Stimulated activated CD4-positive, alpha-beta T cell treated with anti-CD3 and anti-CD28 coated beads, Interleukin-2, amount 100 ng/mL, for 4 hours (primary cell): ENCODE measurements around the gene GABPA.
"Not testable (repeated sequence)": the region's sequence is repeated elsewhere in the genome, so short reads cannot be mapped to it uniquely, and the experiment has no call there.

Experiments
- DNase-seq: peaks from one replicate; pipeline ENCODE4 v3.0.0-alpha.2; 2020; ENCODE audit warnings: low read depth

GABPA gene

DNA sequence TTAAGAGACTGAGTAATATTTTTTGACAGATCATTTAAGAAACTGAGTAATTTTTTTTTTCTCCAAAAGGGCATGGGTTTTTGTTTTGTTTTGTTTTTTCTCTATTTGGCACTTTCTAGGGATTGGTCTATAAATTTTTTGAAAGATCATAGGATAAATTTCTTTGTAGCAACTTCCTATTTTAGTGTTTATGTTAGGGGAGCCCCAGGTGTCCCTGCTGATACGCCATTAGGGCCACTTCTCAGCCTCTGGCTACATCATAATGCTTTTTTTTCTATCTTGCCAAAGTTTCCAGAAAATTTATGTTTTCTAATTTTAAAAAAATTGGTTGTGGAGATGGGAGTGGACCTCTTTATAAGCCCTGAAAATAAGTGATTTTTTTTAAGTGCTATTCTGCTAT is 2.6 kb downstream of the GABPA start:
- no peak for DNase-seq

- DNase-seq: no peak
These were observed 8.1 kb downstream of the GABPA start for GRCh38 chr21:25742900-25743299.

- no peak for DNase-seq
These were observed 10.1 kb downstream of the GABPA start for GRCh38 chr21:25744854-25745253.

DNA sequence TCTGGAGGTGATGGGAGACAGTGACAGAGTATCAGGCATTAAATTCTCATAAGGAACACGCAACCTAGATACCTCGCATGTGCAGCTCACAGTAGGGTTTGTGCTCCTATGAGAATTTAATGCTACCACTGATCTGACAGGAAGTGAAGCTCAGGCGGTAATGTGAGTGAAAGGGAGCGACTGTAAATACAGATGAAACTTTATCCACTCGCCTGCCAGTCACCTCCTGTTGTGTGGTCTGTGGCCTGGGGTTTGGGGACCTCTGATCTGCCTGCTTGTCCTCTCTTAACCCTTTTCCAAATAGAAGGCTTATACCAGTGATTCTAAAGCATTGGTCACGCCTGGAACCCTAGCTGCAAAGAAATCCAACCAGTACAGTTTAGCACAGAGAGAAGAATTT is 15.3 kb downstream of the GABPA start:
- no peak for DNase-seq

GRCh38 chr21:25752416-25752815 is 17.6 kb downstream of the GABPA start:
- no peak for DNase-seq

DNA sequence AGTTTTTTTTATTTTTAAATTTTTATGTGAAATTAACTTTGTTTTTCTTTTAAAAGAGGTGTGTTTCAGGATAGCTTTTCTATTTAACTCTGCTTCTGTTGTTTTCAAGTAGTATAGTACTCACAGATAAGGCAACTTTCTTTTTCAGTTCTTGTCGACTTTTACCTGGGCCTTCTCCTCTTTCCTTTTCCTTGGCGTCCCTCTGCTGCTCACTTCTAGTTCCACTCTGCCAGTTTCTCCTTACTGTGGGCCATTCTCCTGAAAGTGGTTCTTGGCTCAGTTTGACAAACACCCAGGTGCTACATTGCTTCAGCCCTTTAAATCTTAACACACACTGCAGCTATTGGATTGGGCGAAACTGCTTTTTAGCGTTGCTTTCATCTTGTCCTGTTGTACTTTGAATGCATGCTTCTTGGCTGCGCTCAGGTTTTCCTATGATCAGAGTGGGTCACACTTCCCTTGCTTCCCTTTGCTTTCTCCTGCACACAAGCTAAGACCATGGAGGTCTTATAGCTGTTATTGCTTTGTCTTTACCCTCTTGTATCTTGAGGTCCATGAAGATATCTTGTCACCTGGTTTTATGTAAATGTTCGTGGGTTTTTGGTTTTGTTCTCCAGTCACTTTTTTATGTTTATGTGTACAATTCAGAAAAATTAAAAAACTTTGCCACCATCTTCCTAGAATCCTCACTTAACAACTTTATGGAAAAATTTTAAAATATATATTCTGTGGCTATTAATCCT is 21.6 kb downstream of the GABPA start:
- DNase-seq: no peak

GRCh38 chr21:25757531-25757930 is 22.8 kb downstream of the GABPA start:
- DNase-seq: no peak

- DNase-seq: no peak
These were observed 24.8 kb downstream of the GABPA start for GRCh38 chr21:25759573-25759972.

- DNase-seq: no peak
These were observed 25.3 kb downstream of the GABPA start for GRCh38 chr21:25760061-25760460.

GRCh38 chr21:25760677-25761076 is 25.9 kb downstream of the GABPA start:
- DNase-seq: no peak

DNA sequence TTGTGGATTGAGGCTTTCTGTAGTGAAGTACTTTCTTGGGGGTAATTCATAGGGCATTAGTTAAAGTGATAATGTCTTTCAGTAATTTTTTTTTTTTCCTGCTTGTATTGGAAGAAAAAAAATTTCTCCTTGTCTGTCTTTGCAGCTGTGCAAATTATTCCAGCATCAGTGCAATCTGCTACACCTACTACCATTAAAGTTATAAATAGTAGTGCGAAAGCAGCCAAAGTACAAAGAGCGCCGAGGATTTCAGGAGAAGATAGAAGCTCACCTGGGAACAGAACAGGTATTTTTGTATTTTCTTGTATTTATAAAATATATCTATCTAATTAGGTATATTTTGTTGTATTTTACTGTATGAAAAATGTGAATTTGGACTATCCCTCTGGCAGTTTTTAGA is 29.3 kb downstream of the GABPA start:
- DNase-seq: no peak

DNA sequence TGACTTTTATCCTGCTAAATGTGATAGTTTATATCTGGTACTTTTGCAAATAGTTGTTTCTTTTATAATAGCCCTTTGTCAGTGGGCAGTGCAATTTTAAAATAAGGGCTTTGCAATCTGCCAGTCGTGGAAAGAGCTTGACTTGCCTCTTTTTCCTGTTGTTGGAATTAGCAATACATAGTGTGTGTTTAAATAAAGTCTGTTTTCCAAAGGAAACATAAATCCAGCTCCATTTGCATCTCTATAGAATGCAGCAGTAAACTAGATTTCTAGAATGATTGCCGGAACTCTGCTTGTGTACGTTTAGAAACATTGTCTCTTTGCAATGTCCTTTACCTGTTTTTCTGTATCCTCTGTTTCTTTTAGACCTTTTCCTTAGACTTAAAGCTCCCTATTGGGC is 33.1 kb downstream of the GABPA start:
- no peak for DNase-seq

- no peak for DNase-seq
These were observed 37.9 kb downstream of the GABPA start for GRCh38 chr21:25772686-25773085.

DNA sequence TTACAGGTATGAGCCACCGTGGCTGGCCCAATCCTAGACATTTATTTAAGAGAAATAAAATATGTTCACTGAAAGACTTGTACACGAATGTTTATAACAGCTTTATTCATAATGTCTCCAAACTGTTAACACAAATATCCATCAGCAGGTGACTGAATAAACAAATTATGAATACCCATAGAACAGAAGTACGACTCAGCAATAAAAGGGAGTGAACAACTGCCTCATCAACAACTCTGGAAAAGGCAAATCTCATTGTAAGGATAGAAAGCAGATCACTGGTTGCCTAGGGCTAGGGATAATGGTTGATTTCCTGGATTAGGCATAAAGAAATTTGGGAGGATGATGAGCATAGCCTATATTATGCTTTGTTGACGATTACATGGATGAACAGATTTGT is 41.7 kb downstream of the GABPA start:
- DNase-seq: no peak

GRCh38 chr21:25778126-25778875 is 43.5 kb downstream of the GABPA start:
- DNase-seq: not testable (repeated sequence)

DNA sequence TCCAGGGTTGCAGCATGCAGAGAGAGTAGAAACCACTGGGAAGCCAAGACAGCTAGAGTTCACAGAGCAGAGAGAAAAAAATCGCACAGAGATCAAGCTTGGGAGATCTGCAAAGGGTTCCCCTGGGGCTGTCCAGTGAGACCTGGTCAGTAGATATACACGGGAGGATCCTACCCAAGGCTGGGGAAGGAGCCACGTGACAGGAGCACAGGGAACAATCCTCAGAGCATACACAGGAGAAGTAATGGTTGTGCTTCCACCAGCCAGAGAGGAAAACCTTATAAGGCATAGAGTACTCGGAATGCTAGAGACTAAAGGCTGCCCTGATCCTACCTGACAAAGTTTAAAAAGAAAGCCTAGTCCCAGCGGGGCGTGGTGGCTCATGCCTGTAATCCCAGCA is 53.9 kb downstream of the GABPA start:
- DNase-seq: no peak

GRCh38 chr21:25790122-25790877 is 55.5 kb downstream of the GABPA start:
- no peak for DNase-seq

DNA sequence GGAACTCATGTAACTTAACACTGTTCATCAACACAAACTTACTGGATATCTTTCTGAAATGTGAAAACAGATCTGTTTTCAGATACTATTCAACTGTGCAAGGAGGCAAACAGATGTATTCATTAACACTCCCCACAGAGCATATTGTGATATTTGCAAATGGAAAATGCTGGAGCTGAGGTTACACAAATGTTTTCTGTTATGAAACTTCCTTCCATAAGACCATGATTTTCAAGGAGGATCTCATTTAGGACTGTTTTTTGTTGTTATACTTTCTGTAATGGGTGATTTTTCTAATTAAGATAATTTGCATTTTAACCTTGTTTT is 56.1 kb downstream of the GABPA start:
- no peak for DNase-seq

- no peak for DNase-seq
These were observed 56.5 kb downstream of the GABPA start for GRCh38 chr21:25791319-25791718.

- DNase-seq: peak; percentile 75
These were observed 66.6 kb downstream of the GABPA start for GRCh38 chr21:25801217-25802014.

- no peak for DNase-seq
These were observed 71.3 kb downstream of the GABPA start for GRCh38 chr21:25806060-25806459.

DNA sequence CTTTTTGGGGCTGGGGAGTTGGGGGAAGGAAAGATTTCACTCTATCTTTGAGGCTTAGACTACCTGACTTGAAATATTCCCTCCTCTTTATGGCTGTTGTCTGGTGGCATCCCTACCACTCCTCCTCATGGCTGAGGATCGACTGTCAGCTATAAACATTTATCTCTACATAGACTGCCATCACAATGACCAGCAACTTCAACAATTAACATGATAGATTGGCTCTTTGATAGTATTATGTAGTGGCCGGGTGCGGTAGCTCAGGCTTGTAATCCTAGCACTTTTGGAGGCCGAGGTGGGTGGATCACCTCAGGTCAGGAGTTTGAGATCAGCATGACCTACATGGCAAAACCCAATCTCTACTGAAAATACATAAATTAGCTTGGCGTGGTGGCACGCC is 72.4 kb downstream of the GABPA start:
- no peak for DNase-seq
